C4-2B (cell line): Measurements from ENCODE around the gene RPF1.

Experiments
- ZFX ChIP-seq: fragments of 450-650 bp; IDR thresholded peaks from 2 replicates; pipeline ENCODE4 v1.6.1; 2017
- TF ChIP-seq, protein P1 (sequence below): fragments of 450-650 bp; conservative IDR thresholded peaks from 2 replicates; pipeline ENCODE4 v1.5.1; 2017; ENCODE audit warnings: mild to moderate bottlenecking

DNA sequence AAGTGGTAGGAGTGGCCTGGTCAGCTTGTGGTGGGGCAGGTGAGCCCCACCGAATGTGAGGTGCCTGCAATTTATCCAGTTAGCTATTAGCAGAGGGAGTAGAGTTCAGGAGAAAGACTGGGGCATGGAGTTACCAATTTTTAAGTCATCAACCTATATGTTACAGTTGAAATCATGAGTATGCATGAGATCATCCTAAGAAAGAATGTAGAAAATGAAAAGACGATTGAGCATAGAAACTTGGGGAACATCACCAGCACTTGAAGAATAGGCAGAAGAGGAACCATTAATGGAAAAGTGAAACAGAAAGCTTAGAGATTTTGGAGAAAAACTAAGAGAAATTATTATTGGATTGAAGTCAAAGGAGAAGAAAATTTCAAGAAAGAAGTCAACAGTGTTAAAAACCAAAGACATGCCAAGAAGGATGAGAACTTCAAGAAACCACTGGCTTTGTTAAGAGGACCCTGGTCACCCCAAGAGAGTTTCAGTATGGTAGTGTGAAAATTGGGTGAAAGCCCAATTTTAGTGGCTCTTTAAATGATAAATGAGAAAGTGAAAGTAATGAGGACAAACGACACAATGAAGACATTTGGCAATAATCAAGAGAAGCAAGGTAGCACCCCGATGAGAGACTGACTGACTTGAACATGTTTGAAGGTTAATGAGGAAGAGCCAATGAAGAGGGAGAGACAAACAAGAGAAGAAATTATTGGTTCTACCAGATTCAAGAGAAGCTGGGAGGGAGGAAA, 44.1 kb upstream of the RPF1 start:
- TF ChIP-seq, protein P1, sequence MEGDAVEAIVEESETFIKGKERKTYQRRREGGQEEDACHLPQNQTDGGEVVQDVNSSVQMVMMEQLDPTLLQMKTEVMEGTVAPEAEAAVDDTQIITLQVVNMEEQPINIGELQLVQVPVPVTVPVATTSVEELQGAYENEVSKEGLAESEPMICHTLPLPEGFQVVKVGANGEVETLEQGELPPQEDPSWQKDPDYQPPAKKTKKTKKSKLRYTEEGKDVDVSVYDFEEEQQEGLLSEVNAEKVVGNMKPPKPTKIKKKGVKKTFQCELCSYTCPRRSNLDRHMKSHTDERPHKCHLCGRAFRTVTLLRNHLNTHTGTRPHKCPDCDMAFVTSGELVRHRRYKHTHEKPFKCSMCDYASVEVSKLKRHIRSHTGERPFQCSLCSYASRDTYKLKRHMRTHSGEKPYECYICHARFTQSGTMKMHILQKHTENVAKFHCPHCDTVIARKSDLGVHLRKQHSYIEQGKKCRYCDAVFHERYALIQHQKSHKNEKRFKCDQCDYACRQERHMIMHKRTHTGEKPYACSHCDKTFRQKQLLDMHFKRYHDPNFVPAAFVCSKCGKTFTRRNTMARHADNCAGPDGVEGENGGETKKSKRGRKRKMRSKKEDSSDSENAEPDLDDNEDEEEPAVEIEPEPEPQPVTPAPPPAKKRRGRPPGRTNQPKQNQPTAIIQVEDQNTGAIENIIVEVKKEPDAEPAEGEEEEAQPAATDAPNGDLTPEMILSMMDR = no peak
- no peak for TF ChIP-seq ZFX
